ENCODE results near the gene SDSL.

The SDSL gene

DNA sequence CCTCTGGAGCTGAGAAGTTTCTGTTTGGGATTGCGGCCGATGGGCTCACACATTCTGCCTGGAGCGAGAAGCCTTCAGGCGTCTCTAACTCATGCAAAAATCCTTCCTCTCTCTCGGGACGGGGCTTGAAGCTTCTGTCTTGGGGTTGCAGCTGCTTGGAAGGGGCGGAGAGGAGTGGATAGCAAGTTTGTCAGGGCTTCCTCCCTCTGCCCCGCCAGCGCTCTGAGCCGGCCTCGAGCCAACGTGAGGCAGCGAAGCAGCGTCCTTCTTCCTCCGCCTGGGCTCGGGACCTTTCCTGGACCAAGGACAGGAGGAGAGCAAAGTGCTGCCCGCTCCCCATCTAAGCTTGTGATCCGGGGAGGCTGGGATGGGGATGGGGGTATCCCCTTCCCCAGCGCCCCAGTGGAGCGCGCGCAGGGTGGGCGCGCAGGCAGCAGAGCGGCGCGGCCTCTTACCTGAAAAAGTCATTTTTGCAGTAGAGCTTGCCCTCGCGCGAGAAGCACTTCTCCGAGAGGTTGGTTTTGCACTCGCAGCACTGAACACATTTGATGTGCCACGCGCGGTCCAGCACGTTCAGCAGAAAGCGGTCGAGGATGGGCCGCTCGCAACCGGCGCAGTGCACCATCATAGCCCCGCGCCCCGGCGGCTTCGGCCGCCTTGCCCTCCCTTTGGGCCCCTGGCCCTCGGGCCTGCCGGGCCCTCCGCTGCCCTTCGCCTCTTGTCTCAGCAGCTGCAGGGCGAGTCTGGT lies 48.9 kb downstream of the SDSL start:
- TF ChIP-seq CTCF (IDR thresholded peaks at IDR 0.05; ENCODE audit: low read depth, low read length), result no peak
- H3K4me3 ChIP-seq (ENCODE audit: low read depth, low read length), result no peak overlapping the region

DNA sequence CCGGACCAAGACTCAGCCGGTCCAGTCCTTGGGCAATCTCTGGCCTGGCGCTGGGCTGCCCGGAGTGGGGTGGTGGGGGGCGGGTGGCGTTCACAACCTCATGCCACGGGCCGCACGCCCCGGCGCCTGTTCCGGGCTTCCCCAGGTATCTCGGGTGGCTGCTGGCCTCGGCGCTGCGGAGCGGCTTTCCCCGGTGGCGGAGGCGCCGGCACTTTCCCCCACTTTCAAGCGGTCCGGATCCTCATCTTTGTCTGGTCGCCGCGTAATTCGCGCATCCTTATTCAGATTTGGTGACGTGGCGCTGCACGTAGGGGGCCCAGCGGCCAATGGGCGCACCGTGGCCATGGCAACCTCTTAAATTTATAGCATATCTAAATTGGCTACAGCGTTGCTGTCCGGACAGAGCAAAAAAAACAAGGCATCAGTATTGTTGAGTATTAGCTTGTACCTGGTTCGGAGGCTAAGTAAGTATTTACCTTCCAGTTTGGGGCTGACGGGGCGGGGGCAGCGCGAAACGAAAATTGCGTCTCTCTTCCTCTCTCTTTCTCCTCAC lies 49.5 kb downstream of the SDSL start, which contains the start of gene LHX5:
TSS of gene LHX5 (minus strand) at position 253 of the 553 bp plus-strand sequence. CDS start 373 bp downstream, outside the sequence.
- TF ChIP-seq CTCF (IDR thresholded peaks at IDR 0.05; ENCODE audit: low read depth, low read length), result no peak
- H3K4me3 ChIP-seq (ENCODE audit: low read depth, low read length), result no peak within 1 kb of the TSS

- no peak for TF ChIP-seq CTCF (IDR thresholded peaks at IDR 0.05; ENCODE audit: low read depth, low read length)
Measured at GRCh38 chr12:113472191-113473121, 50.3 kb downstream of the SDSL start.

GRCh38 chr12:113473400-113473799 lies 51.2 kb downstream of the SDSL start:
- no peak overlapping the region for H3K4me3 ChIP-seq (ENCODE audit: low read depth, low read length)
- TF ChIP-seq CTCF (IDR thresholded peaks at IDR 0.05; ENCODE audit: low read depth, low read length), result no peak

More at GRCh38 chr12:113472191-113473121, 50.3 kb downstream of the SDSL start:
- no peak overlapping the region for H3K4me3 ChIP-seq (ENCODE audit: low read depth, low read length)

- TF ChIP-seq CTCF (IDR thresholded peaks at IDR 0.05; ENCODE audit: low read depth, low read length), result no peak
- H3K4me3 ChIP-seq (ENCODE audit: low read depth, low read length), result no peak overlapping the region
Measured at GRCh38 chr12:113473942-113474341, 51.8 kb downstream of the SDSL start.

DNA sequence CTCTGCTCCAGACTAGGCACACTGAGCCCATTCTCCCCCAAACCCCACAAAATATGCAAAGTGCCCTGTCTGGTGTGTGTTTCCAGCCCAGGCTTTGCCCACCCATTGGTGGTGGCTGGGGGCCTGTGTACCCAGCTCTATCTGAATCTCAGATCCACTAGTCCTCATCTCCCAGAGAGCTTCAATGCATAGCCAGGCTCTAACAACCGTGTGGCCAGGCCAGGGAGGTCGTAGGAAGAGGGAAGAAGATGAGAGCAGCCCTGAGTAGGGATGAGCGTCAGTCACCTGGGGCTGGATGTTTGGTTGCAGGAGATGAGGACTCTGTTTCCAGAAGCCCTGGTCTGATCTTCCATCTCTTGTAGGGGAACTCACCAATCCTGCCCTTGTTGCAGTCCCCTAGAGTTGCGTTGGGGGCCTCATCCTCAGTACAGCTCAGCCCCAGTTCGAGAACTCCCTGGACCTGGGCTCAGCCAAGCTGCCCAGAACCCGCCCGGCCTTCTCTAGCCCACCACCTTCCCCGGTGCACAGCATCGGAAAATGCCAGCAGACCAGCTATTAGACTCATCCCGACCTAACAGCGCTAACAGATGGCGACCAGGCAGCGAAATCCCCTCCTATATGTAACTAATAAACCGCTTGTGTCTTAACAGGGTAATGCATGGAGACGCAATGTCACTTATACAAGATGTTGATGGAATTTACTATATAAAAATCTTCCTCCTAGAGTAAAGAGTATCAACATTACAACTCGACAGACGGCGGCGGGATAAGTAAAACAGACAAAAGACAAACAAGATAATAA lies 52.7 kb downstream of the SDSL start:
- no peak for TF ChIP-seq CTCF (IDR thresholded peaks at IDR 0.05; ENCODE audit: low read depth, low read length)
- no peak overlapping the region for H3K4me3 ChIP-seq (ENCODE audit: low read depth, low read length)
